Left ventricle myocardium inferior (tissue), 1 donor: ENCODE results near the gene TGFBRAP1. TPM values are rescaled to one million over a fixed set of nuclear protein-coding genes. Genes with fewer than 3 reads are reported as not detected.
A peak's percentile ranks its signal among the peaks of the same experiment; 100 is the strongest.

ENCODE experiments used
- DNase-seq: peaks from one replicate; pipeline ENCODE4 v3.0.0-alpha.2; 2020
- H3K27ac ChIP-seq: fragments of 200-600 bp; replicated peaks from 2 replicates; pipeline ENCODE4 v1.8.0; 2021
- H3K27me3 ChIP-seq: fragments of 200-600 bp; 2 replicates; pipeline ENCODE4 v1.8.0; 2021; ENCODE audit warnings: low read depth
- H3K36me3 ChIP-seq: fragments of 200-600 bp; 2 replicates; pipeline ENCODE4 v1.8.0; 2021
- H3K4me1 ChIP-seq: fragments of 200-600 bp; 2 replicates; pipeline ENCODE4 v1.8.0; 2021
- H3K4me3 ChIP-seq: fragments of 200-600 bp; 2 replicates; pipeline ENCODE4 v1.8.0; 2021; ENCODE audit warnings: mild to moderate bottlenecking, moderate library complexity
- H3K9me3 ChIP-seq: fragments of 200-600 bp; replicated peaks from 2 replicates; pipeline ENCODE4 v1.8.0; 2021
- CTCF ChIP-seq: fragments of 200-600 bp; IDR thresholded peaks from 2 replicates; pipeline ENCODE4 v1.8.0; 2021; ENCODE audit warnings: antibody characterized with exemption, mild to moderate bottlenecking, borderline replicate concordance
- intact Hi-C: fragments of 100-400 bp; cut with micrococcal nuclease; formaldehyde crosslinking; loops from one replicate; pipeline ENCODE4 v1.11.0; 2022
- total RNA-seq: library from RNA; stranded (reverse); fragmentation: NEBNext Ultra II Directional; extraction: Animal tissue kit (Norgen Biotek cat#: 25700); gene quantifications from one replicate; pipeline ENCODE4 v1.2.1, GENCODE V29; 2021
- donor health status: DM: no; HTN: yes; CAD: no; lungs with severe emphysema.

Gene TGFBRAP1
- total RNA-seq, 1 donor from 2014 or later: 9.7 TPM

GRCh38 chr2:105336786-105337121, 7.2 kb upstream of the TGFBRAP1 start:
- DNase-seq: no peak
- Histone ChIP-seq H3K27ac (peak overlapping the region; percentile 96), H3K9me3 (no peaks in the 10 kb centered on the region), H3K4me3 (peak overlapping the region; percentile 89), H3K36me3 (peaks cover 21% of the 10 kb centered on the region), H3K4me1 (peaks cover 38% of the 10 kb centered on the region), H3K27me3 (no peaks in the 10 kb centered on the region)
- intact Hi-C loops: no loop called here
- TF ChIP-seq CTCF: no peak

- Histone ChIP-seq H3K4me3 (no peak overlapping the region), H3K27me3 (no peaks in the 10 kb centered on the region), H3K36me3 (peaks cover 8% of the 10 kb centered on the region), H3K27ac (no peak overlapping the region), H3K9me3 (no peaks in the 10 kb centered on the region), H3K4me1 (peaks cover 41% of the 10 kb centered on the region)
- intact Hi-C loops: no loop called here
- no peak for TF ChIP-seq CTCF
- no peak for DNase-seq
These were observed 5.9 kb upstream of the TGFBRAP1 start for GRCh38 chr2:105335469-105335868.

- no peaks in the 10 kb centered on the region for H3K9me3 ChIP-seq
- H3K36me3 ChIP-seq: no peaks in the 10 kb centered on the region
- H3K27ac ChIP-seq: no peak overlapping the region
- DNase-seq: no peak
- no peak overlapping the region for H3K4me3 ChIP-seq
- no peaks in the 10 kb centered on the region for H3K27me3 ChIP-seq
- peaks cover 40% of the 10 kb centered on the region for H3K4me1 ChIP-seq
- TF ChIP-seq CTCF: no peak
- intact Hi-C loops: no loop called here
These were observed 4.7 kb upstream of the TGFBRAP1 start for GRCh38 chr2:105334211-105334610.

- no peak for DNase-seq
- no peak for TF ChIP-seq CTCF
- Histone ChIP-seq H3K27ac (no peak overlapping the region), H3K27me3 (no peaks in the 10 kb centered on the region), H3K9me3 (no peaks in the 10 kb centered on the region), H3K36me3 (no peaks in the 10 kb centered on the region), H3K4me1 (peaks cover 27% of the 10 kb centered on the region), H3K4me3 (no peak overlapping the region)
- intact Hi-C loops: no loop called here
These were observed 1.3 kb upstream of the TGFBRAP1 start for GRCh38 chr2:105330681-105331375.

- H3K9me3 ChIP-seq: no peaks in the 10 kb centered on the region
- DNase-seq: no peak
- peak overlapping the region; percentile 90 for H3K27ac ChIP-seq
- no peak for TF ChIP-seq CTCF
- intact Hi-C loops: no loop called here
- peaks cover 27% of the 10 kb centered on the region for H3K4me1 ChIP-seq
- no peaks in the 10 kb centered on the region for H3K27me3 ChIP-seq
- no peaks in the 10 kb centered on the region for H3K36me3 ChIP-seq
- peak overlapping the region; percentile 85 for H3K4me3 ChIP-seq
These were observed 359 bp downstream of the TGFBRAP1 start for GRCh38 chr2:105329197-105329554.
